ENCODE data around the gene OXGR1. TPM values are rescaled to one million over a fixed set of nuclear protein-coding genes. Genes with fewer than 3 reads are reported as not detected.

The OXGR1 gene
- under 1 TPM; 0.23 to 0.68 TPM for total RNA-seq
- polyA plus RNA-seq (ENCODE audit: insufficient read length in 6 of 6) = under 1 TPM; 0.14 to 0.63 (median 0.25) TPM
- long read RNA-seq, donor 1 = 0 reads
- long read RNA-seq, donor 2 = 0 reads
- long read RNA-seq, donor 3 = 0 reads
- long read RNA-seq, donor 4 = 0 reads
- long read RNA-seq, donor 5 = 0 reads
- long read RNA-seq, donor 6 = 0 reads
- long read RNA-seq, donor 7 = 0 reads
- long read RNA-seq, donor 8 = 0 reads
- long read RNA-seq, donor 9 = 0 reads
- long read RNA-seq, donor 10 = 0 reads
- long read RNA-seq, donor 11, partial matches to known transcripts = 0 of 1 reads
- long read RNA-seq, donor 11, other reads (novel, unspliced or antisense) = 0 of 1 reads
- long read RNA-seq, donor 12 = 0 reads

DNA sequence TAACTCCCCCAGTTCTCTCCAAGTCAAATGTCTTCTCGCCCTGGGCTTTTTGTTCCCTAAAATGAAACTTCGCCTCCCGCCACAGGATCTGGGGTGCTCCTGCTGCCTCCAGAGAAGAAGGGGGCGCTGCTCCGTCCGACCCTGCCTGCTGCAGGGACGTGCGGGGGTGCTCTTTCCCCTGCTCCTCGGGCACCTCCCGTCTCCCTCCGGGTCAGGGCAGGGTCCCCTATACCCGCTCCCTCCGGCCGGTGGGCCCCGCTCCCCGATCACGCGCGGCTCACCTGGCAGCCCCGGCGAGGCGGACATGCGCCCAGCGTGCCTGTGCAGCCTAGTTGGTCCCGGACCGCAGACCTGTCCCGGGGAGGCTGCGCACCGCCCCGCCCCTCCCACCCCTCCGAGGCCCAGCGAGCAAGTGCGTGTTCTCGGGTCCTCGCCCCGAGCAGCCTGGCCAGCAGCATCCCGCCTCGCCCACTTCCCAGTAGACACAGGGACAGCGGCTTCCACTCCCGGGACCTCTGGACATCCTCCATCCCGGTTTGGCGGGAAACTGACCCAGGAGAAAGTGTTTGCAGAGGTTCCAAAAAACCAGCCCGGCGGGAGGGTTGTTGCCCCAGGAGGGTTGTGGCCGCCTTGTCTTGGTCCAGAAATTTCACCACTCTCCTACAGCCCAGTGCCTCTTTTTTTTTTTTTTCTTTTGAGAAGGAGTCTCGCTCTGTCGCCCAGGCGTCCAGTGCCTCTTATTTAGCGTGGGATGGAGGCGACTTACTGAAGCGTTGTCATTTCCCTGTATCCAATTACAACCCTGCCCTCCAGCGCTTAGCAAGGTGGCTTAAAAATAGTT lies at the start of gene OXGR1:
Gene OXGR1 (minus strand): TSS at position 460 of the 841 bp plus-strand sequence. CDS start 6,717 bp downstream, outside the sequence.
- no peaks in the 10 kb centered on the region for H3K9me3 ChIP-seq
- peak in 2 of 4 donors; percentile 17 to 80 for DNase-seq
- intact Hi-C loops (cut with DNase I) = no loop called here
- H3K4me3 ChIP-seq = peak within 1 kb of the TSS; percentile 23 to 39
- peak; percentile 33 for ATAC-seq
- TF ChIP-seq, protein P1, sequence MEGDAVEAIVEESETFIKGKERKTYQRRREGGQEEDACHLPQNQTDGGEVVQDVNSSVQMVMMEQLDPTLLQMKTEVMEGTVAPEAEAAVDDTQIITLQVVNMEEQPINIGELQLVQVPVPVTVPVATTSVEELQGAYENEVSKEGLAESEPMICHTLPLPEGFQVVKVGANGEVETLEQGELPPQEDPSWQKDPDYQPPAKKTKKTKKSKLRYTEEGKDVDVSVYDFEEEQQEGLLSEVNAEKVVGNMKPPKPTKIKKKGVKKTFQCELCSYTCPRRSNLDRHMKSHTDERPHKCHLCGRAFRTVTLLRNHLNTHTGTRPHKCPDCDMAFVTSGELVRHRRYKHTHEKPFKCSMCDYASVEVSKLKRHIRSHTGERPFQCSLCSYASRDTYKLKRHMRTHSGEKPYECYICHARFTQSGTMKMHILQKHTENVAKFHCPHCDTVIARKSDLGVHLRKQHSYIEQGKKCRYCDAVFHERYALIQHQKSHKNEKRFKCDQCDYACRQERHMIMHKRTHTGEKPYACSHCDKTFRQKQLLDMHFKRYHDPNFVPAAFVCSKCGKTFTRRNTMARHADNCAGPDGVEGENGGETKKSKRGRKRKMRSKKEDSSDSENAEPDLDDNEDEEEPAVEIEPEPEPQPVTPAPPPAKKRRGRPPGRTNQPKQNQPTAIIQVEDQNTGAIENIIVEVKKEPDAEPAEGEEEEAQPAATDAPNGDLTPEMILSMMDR (IDR thresholded peaks at IDR 0.05) = no peak
- H3K4me1 ChIP-seq = peaks cover 0 to 12% of the 10 kb centered on the region in 2 donors
- H3K27me3 ChIP-seq = peaks cover 31 to 41% of the 10 kb centered on the region in 2 donors
- H3K36me3 ChIP-seq = no peaks in the 10 kb centered on the region
- H3K27ac ChIP-seq = no peak within 1 kb of the TSS

DNA sequence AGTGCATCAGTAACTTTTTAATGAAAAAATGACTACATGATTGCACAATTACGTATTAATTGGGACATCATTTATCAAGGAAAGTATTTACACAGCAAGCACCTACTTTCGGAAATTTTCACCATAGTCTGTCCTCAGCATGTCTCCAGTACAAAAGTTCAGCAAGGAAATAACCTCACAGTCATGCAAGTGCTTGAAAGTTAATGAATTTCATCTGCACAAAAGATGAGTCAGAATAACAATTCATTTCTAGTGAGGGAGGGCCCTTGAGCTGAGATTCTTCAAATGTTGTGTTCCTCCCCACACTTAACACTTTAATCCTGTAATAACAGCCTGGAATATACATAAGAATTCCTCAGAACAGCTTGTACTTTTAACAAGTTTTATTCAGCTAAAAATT lies 49.0 kb upstream of the OXGR1 start:
- Histone ChIP-seq H3K9me3 (no peaks in the 10 kb centered on the region), H3K27ac (no peak overlapping the region), H3K36me3 (no peaks in the 10 kb centered on the region), H3K4me1 (no peaks in the 10 kb centered on the region), H3K27me3 (no peaks in the 10 kb centered on the region), H3K4me3 (no peak overlapping the region)
- TF ChIP-seq, protein P1 (IDR thresholded peaks at IDR 0.05) = no peak
- intact Hi-C loops (cut with DNase I) = no loop called here
- ATAC-seq (peak; percentile 74), DNase-seq (no peak)

DNA sequence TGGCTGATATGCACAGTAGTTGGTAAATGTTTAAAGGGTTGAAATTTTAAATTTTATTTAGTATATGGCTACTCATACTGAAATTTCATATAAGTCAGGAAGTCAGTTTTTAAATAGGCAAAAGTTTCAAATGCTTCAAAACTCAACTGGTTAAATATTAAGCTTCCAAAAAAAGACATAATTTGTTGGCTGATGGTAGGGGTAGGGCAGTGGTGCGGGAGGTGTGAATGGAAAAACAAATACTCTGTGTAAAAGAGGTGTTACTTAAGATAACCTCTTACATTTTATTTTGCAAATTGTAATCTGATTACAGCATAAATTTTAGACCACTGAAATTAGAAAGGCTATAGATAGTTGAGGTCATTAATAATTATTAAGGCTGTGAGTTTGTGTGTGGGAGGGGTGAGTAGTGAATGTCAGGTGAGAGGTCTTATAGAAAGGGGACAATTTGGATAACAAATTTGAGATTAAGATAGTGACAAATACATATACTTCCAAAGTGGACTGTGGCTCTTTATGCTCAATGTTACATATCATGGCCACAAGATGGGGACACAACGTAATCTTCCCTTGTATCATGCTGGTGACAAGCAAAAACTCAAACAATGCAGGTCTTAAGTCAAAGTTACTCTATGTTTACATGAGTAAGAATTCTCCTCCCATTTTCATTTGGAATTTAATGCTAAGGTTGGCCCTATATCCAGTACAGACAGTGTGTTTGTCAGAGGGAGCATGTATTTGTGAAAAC lies 36.6 kb upstream of the OXGR1 start:
- intact Hi-C loops (cut with DNase I) = no loop called here
- DNase-seq (peak in 2 of 4 donors; percentile 17 to 52), ATAC-seq (peak; percentile 60)
- no peaks in the 10 kb centered on the region for H3K9me3 ChIP-seq
- H3K27ac ChIP-seq = no peak overlapping the region
- peaks cover 0 to 7% of the 10 kb centered on the region in 2 donors for H3K27me3 ChIP-seq
- peaks cover 6% of the 10 kb centered on the region in 2 donors for H3K4me1 ChIP-seq
- TF ChIP-seq, protein P1 (IDR thresholded peaks at IDR 0.05) = no peak
- H3K36me3 ChIP-seq = no peaks in the 10 kb centered on the region
- no peak overlapping the region for H3K4me3 ChIP-seq

DNA sequence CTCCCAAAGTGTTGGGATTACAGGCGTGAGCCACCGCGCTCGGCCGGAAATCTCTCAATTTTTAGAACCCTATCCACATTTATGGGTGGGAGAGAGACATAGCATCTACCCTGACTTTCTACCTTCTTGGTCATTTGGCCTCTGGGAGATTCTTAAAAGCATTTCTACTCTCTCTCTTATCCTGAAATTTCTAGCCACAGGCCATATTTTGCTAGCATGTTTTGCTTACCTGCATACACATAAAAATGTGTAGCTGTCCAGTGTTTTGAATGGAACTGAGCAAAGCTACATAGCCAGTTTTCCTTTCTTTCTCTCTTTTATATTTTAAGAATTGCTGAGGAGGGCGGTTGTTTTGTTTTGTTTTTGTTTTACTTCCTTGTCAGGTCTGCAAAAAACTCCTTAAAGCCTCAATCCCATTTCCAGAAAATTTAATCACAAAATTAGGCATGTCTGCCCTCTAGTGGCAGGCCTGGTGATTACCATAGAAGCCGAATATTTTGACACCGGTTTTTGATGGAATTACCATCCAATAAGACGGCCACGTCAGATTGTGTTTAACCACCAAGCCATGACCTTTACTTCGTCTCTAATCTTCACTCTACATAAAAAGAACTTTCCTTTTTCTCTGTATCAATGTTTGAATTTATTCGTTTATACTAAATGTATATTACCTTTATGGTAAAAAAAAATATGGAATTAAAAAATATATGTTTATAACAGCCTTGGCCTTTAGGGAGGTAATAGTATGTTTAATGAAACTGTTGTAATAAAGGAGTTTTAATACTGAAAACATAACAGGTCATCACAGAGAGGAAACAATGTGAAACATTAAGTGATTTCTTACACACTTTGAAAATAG lies 34.4 kb upstream of the OXGR1 start:
- Histone ChIP-seq H3K36me3 (no peaks in the 10 kb centered on the region), H3K9me3 (no peaks in the 10 kb centered on the region), H3K4me1 (peaks cover 6% of the 10 kb centered on the region in 2 donors), H3K4me3 (no peak overlapping the region), H3K27ac (no peak overlapping the region), H3K27me3 (peaks cover 0 to 7% of the 10 kb centered on the region in 2 donors)
- DNase-seq (peak in 2 of 4 donors; percentile 47 to 63), ATAC-seq (peak; percentile 80)
- TF ChIP-seq, protein P1 (IDR thresholded peaks at IDR 0.05) = peak; percentile 77 to 90
- intact Hi-C loops (cut with DNase I) = no loop called here
